Large intestine (tissue), 3 donors: ENCODE data around the gene USP25. TPM values are rescaled to one million over a fixed set of nuclear protein-coding genes. Genes with fewer than 3 reads are reported as not detected.

ENCODE experiments used
- DNase-seq, 2 donors: peaks; one replicate each; pipeline versions ENCODE4 v3.0.0 to v3.0.0-alpha.2; 2013
- H3K27ac ChIP-seq: one replicate; pipeline ENCODE4 v1.5.1; 2013; ENCODE audit warnings: low read length
- H3K27me3 ChIP-seq: 2 replicates; pipeline ENCODE4 v1.6.1; 2013; ENCODE audit warnings: low read length; ENCODE audit not compliant: control insufficient read depth, insufficient read depth
- H3K36me3 ChIP-seq: 2 replicates; pipeline ENCODE4 v1.6.1; 2013; ENCODE audit warnings: low read length; ENCODE audit not compliant: control insufficient read depth, insufficient read depth
- H3K4me1 ChIP-seq: one replicate; pipeline ENCODE4 v1.6.1; 2013; ENCODE audit warnings: low read length; ENCODE audit not compliant: control insufficient read depth, insufficient read depth
- H3K4me3 ChIP-seq: one replicate; pipeline ENCODE4 v1.5.1; 2013; ENCODE audit warnings: low read length
- H3K9me3 ChIP-seq: one replicate; pipeline ENCODE4 v1.6.1; 2013; ENCODE audit warnings: mild to moderate bottlenecking, low read depth, low read length, moderate library complexity; ENCODE audit not compliant: control insufficient read depth
- WGBS: methylation state at CpG from one replicate; pipeline ENCODE4 v1.1.5; 2013; ENCODE audit warnings: low lambda C conversion rate; ENCODE audit not compliant: insufficient coverage; 5-methylcytosine and 5-hydroxymethylcytosine counted together
- polyA plus RNA-seq: library from polyadenylated mRNA; unstranded; fragments of 120-200 nt; gene quantifications from one replicate; pipeline ENCODE4 v1.2.1, GENCODE V29; 2013

The USP25 gene
- polyA plus RNA-seq, 1 donor = 24.9 TPM

DNA sequence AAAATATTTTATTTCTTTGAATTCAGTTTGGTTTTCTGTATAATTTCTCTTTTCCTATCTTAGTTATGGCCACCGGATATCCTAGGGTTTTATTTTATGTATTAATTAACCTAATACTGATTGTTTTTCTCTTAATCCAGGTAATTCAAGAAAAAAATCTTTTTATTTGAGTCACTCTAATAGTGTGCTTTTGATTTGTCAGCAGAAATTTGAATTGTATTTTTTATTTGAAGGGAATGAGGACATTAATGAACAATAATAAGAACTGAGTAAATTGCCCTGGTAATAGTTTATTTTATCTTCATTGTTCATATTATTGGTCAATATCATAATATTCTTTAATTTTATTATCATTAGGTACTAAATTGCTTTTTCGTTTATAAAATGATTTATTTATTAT is 120.1 kb downstream of the USP25 start:
- no peaks in the 10 kb centered on the region for H3K9me3 ChIP-seq

GRCh38 chr21:15850645-15851044 is 120.9 kb downstream of the USP25 start:
- Histone ChIP-seq H3K27me3 (no peaks in the 10 kb centered on the region), H3K36me3 (peaks cover 6% of the 10 kb centered on the region), H3K4me1 (peaks cover 3% of the 10 kb centered on the region), H3K27ac (no peak overlapping the region), H3K9me3 (no peaks in the 10 kb centered on the region), H3K4me3 (no peak overlapping the region)
- WGBS = 100% methylated on average over 1 of the region's 1 CpG
- DNase-seq = no peak

More for the DNA sequence above, 120.1 kb downstream of the USP25 start:
- Histone ChIP-seq H3K4me1 (peaks cover 3% of the 10 kb centered on the region), H3K27me3 (no peaks in the 10 kb centered on the region), H3K4me3 (no peak overlapping the region), H3K36me3 (peaks cover 3% of the 10 kb centered on the region), H3K27ac (no peak overlapping the region)
- WGBS = 96% methylated on average over 2 of the region's 2 CpGs
- DNase-seq = no peak

GRCh38 chr21:15852146-15852545 is 122.4 kb downstream of the USP25 start:
- WGBS = 60% methylated on average over 1 of the region's 3 CpGs
- no peak for DNase-seq
- no peak overlapping the region for H3K27ac ChIP-seq

DNA sequence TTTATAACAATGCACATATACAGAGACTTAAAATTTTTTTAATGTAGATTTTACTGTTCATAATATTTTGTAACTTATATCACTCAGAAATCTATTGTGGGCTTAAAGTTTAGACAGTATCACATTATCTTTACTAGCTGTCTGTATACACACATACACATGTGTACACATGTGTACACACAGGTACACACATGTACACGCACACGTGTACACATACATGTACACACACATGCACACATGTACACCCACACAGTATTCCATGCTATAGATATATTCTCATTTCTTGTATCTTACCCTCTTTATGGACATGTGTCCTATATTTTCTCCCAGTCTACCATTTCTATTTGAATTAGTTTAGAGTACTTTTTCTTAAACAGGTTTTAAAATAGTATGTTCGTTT is 123.3 kb downstream of the USP25 start:
- Histone ChIP-seq H3K27ac (no peak overlapping the region), H3K4me1 (peaks cover 3% of the 10 kb centered on the region), H3K27me3 (no peaks in the 10 kb centered on the region), H3K36me3 (peaks cover 6% of the 10 kb centered on the region), H3K9me3 (no peaks in the 10 kb centered on the region), H3K4me3 (no peak overlapping the region)
- DNase-seq = no peak
- WGBS = 100% methylated on average over 3 of the region's 3 CpGs

More at GRCh38 chr21:15852146-15852545, 122.4 kb downstream of the USP25 start:
- H3K4me3 ChIP-seq = no peak overlapping the region
- no peaks in the 10 kb centered on the region for H3K27me3 ChIP-seq
- H3K36me3 ChIP-seq = peaks cover 6% of the 10 kb centered on the region
- no peaks in the 10 kb centered on the region for H3K9me3 ChIP-seq
- H3K4me1 ChIP-seq = peaks cover 3% of the 10 kb centered on the region

- Histone ChIP-seq H3K9me3 (no peaks in the 10 kb centered on the region), H3K27me3 (no peaks in the 10 kb centered on the region), H3K4me1 (no peaks in the 10 kb centered on the region), H3K36me3 (peaks cover 6% of the 10 kb centered on the region), H3K4me3 (no peak overlapping the region), H3K27ac (no peak overlapping the region)
- 100% methylated on average over 1 of the region's 1 CpG for WGBS
- DNase-seq = no peak
Measured at GRCh38 chr21:15856813-15857212, 127.0 kb downstream of the USP25 start.

- H3K4me3 ChIP-seq = no peak overlapping the region
- H3K36me3 ChIP-seq = peaks cover 6% of the 10 kb centered on the region
- no peaks in the 10 kb centered on the region for H3K27me3 ChIP-seq
- WGBS = 100% methylated on average over 1 of the region's 2 CpGs
- no peaks in the 10 kb centered on the region for H3K9me3 ChIP-seq
- DNase-seq = no peak
- no peaks in the 10 kb centered on the region for H3K4me1 ChIP-seq
- H3K27ac ChIP-seq = no peak overlapping the region
Measured at GRCh38 chr21:15857740-15858139, 128.0 kb downstream of the USP25 start.

DNA sequence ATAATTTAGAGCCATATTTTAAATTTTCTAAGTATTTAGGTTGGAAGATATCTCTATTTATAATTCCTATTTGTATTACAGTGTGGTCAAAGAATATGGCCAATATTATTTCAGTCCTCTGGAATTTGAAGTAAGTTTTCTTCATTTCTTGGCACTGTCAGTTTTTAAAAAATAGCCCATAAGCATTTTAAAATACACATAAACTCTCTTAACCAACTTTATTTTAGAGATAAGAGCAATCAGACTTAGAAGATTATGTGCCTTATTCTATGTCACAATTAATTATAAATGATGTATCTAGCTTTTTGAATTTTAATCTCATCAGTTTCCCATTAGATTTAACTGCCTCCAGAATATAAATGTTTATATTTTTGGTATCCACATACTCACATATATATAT is 130.8 kb downstream of the USP25 start:
- Histone ChIP-seq H3K4me3 (no peak overlapping the region), H3K27ac (no peak overlapping the region), H3K4me1 (no peaks in the 10 kb centered on the region), H3K27me3 (no peaks in the 10 kb centered on the region), H3K36me3 (peaks cover 11% of the 10 kb centered on the region), H3K9me3 (no peaks in the 10 kb centered on the region)
- DNase-seq = no peak

- Histone ChIP-seq H3K9me3 (no peaks in the 10 kb centered on the region), H3K27ac (no peak overlapping the region), H3K27me3 (no peaks in the 10 kb centered on the region), H3K4me1 (no peaks in the 10 kb centered on the region), H3K36me3 (peaks cover 27% of the 10 kb centered on the region), H3K4me3 (no peak overlapping the region)
- 100% methylated on average over 1 of the region's 4 CpGs for WGBS
- DNase-seq = no peak
Measured at GRCh38 chr21:15868940-15869339, 139.2 kb downstream of the USP25 start.

DNA sequence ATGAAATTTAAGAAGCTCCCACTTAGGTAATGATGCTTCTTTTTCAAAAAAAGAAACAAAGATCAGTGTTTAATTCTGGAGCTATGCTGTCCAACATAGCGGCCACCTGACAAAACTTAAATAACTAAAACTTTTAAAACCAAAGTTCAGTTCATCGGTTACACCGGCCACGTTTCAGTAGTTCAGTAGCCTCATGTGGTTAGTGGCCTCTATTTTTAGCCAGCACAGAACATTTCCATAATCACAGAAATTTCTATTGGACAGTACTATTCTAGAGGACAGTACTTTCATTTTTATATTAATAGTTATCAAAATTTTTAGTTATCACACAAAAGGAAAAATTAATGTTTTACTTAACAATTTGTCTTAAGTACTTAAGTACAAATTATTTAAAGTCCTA is 141.0 kb downstream of the USP25 start:
- no peaks in the 10 kb centered on the region for H3K27me3 ChIP-seq
- WGBS = no CpG with 5 or more reads among the region's 4 CpGs
- H3K4me3 ChIP-seq = no peak overlapping the region
- peaks cover 30% of the 10 kb centered on the region for H3K36me3 ChIP-seq
- no peak for DNase-seq
- H3K9me3 ChIP-seq = no peaks in the 10 kb centered on the region
- no peak overlapping the region for H3K27ac ChIP-seq
- no peaks in the 10 kb centered on the region for H3K4me1 ChIP-seq

GRCh38 chr21:15872236-15872635 is 142.5 kb downstream of the USP25 start:
- Histone ChIP-seq H3K9me3 (no peaks in the 10 kb centered on the region), H3K27me3 (no peaks in the 10 kb centered on the region), H3K36me3 (peaks cover 32% of the 10 kb centered on the region), H3K27ac (no peak overlapping the region), H3K4me1 (no peaks in the 10 kb centered on the region), H3K4me3 (no peak overlapping the region)
- DNase-seq = no peak
- 82% methylated on average over 4 of the region's 4 CpGs for WGBS

DNA sequence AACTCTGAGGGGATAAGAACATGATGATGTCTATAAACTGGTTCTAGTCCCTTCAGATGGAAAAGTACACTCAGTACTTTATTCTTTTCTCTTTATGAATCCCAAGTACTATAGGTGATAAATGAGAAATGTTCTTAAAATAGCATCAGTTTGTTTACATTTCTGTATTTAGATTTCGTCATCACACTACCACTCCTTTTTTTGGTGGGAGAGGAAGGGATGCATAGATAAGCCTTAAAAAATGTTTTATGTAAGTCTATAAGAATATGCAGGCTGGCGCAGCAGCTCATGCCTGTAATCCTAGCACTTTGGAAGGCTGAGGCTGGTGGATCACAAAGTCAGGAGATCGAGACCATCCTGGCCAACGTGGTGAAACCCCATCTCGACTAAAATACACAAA is 144.8 kb downstream of the USP25 start:
- WGBS = no CpG with 5 or more reads among the region's 5 CpGs
- Histone ChIP-seq H3K27me3 (no peaks in the 10 kb centered on the region), H3K27ac (no peak overlapping the region), H3K4me1 (no peaks in the 10 kb centered on the region), H3K36me3 (peaks cover 32% of the 10 kb centered on the region), H3K9me3 (no peaks in the 10 kb centered on the region), H3K4me3 (no peak overlapping the region)
- no peak for DNase-seq
